DND-41 (cell line): Measurements from ENCODE around the gene MYO16.

Experiments
- ATAC-seq: fragments of 200-7000 bp; cut with Tn5 transposase; 3 replicates; pipeline ENCODE4 v1.9.1; 2021; ENCODE audit warnings: low read depth; ENCODE audit not compliant: insufficient read depth
- DNase-seq: peaks from one replicate; pipeline ENCODE4 v3.0.0-alpha.2; 2020
- H2AFZ ChIP-seq: 2 replicates; pipeline ENCODE4 v1.6.0; 2012; ENCODE audit warnings: low read depth, low read length
- H3K27ac ChIP-seq: 2 replicates; pipeline ENCODE4 v1.5.1; 2012; ENCODE audit warnings: low read length, inconsistent platforms
- H3K27me3 ChIP-seq: fragments of 200-600 bp; sonication (generic); 2 replicates; pipeline ENCODE4 v1.6.0; 2012; ENCODE audit warnings: low read length, mild to moderate bottlenecking, inconsistent platforms; ENCODE audit not compliant: insufficient read depth, poor library complexity
- H3K36me3 ChIP-seq: 2 replicates; pipeline ENCODE4 v1.5.1; 2012; ENCODE audit warnings: low read length, inconsistent platforms; ENCODE audit not compliant: insufficient read depth
- H3K4me1 ChIP-seq: 2 replicates; pipeline ENCODE4 v1.5.1; 2012; ENCODE audit warnings: mild to moderate bottlenecking, low read length; ENCODE audit not compliant: insufficient read depth
- H3K4me2 ChIP-seq: 2 replicates; pipeline ENCODE4 v1.6.0; 2012; ENCODE audit warnings: mild to moderate bottlenecking, moderate library complexity, low read length, inconsistent platforms; ENCODE audit not compliant: insufficient read depth
- H3K4me3 ChIP-seq, 2 experiments: fragments of 200-600 bp in 1 of 2; shearing (Covaris generic) in 1 of 2; 2 replicates each; pipeline ENCODE4 v1.5.1; 2012 to 2016; ENCODE audit warnings: inconsistent platforms in 2 of 2, low read length in 2 of 2, mild to moderate bottlenecking in 2 of 2, low read depth in 1 of 2, moderate library complexity in 1 of 2
- H3K79me2 ChIP-seq: 2 replicates; pipeline ENCODE4 v1.6.0; 2012; ENCODE audit warnings: low read length, inconsistent platforms; ENCODE audit not compliant: insufficient read depth
- H3K9ac ChIP-seq: 2 replicates; pipeline ENCODE4 v1.6.0; 2012; ENCODE audit warnings: low read depth, mild to moderate bottlenecking, inconsistent platforms, low read length, moderate library complexity
- H3K9me3 ChIP-seq: 2 replicates; pipeline ENCODE4 v1.5.1; 2012; ENCODE audit warnings: low read length, moderate library complexity, mild to moderate bottlenecking, inconsistent platforms; ENCODE audit not compliant: insufficient read depth, severe bottlenecking
- H4K20me1 ChIP-seq: 2 replicates; pipeline ENCODE4 v1.6.0; 2012; ENCODE audit warnings: low read length; ENCODE audit not compliant: insufficient read depth
- CTCF ChIP-seq: IDR thresholded peaks from 2 replicates; pipeline ENCODE4 v1.5.1; 2012; ENCODE audit warnings: borderline replicate concordance, low read length, moderate library complexity, mild to moderate bottlenecking; ENCODE audit not compliant: poor library complexity, severe bottlenecking; ENCODE audit errors: extremely low read depth
- EZH2 ChIP-seq: IDR thresholded peaks from 3 replicates; pipeline ENCODE4 v1.6.1; 2012; ENCODE audit warnings: borderline replicate concordance, low read depth, mild to moderate bottlenecking, moderate library complexity, low read length, inconsistent platforms; ENCODE audit not compliant: severe bottlenecking

The MYO16 gene

DNA sequence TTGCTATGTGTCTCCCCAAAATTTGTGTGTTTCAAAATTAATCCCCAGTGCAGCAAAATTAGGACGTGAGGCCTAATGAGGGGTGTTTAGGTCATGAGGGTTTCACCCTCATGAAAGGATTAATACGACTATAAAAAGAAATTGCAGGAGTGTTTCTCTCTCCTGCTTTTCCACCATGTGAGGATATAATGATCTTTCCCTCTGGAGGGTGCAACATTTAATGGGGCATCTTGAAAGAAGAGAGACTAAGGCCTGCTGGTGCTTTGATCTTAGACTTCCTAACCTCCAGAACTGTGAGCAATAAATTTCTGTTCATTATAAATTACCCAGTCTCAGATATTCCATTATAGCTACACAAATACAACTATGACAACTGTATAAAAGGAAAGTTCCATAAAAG is 183.2 kb downstream of the MYO16 start:
- Histone ChIP-seq H4K20me1 (no peaks in the 10 kb centered on the region), H3K4me1 (no peaks in the 10 kb centered on the region), H3K4me2 (no peak overlapping the region), H3K4me3 (no peak overlapping the region), H3K27me3 (peaks cover 10% of the 10 kb centered on the region), H3K9me3 (no peaks in the 10 kb centered on the region), H2AFZ (no peak overlapping the region), H3K9ac (no peak overlapping the region), H3K79me2 (no peaks in the 10 kb centered on the region), H3K27ac (no peak overlapping the region), H3K36me3 (no peaks in the 10 kb centered on the region)
- TF ChIP-seq CTCF (no peak), EZH2 (no peak)
- ATAC-seq (no peak), DNase-seq (no peak)

- ATAC-seq (no peak), DNase-seq (no peak)
- no peak overlapping the region for H2AFZ ChIP-seq
- no peak for TF ChIP-seq CTCF
- TF ChIP-seq EZH2 = no peak
- no peak overlapping the region for H3K9ac ChIP-seq
- no peak overlapping the region for H3K27ac ChIP-seq
- no peak overlapping the region for H3K4me3 ChIP-seq
- H3K27me3 ChIP-seq = peaks cover 10% of the 10 kb centered on the region
- H3K79me2 ChIP-seq = no peaks in the 10 kb centered on the region
- H3K4me2 ChIP-seq = no peak overlapping the region
- H3K4me1 ChIP-seq = no peaks in the 10 kb centered on the region
- H3K9me3 ChIP-seq = no peaks in the 10 kb centered on the region
- no peaks in the 10 kb centered on the region for H3K36me3 ChIP-seq
- no peaks in the 10 kb centered on the region for H4K20me1 ChIP-seq
Measured at GRCh38 chr13:108813587-108814170, 184.3 kb downstream of the MYO16 start.

- H3K4me2 ChIP-seq = no peak overlapping the region
- no peaks in the 10 kb centered on the region for H3K79me2 ChIP-seq
- no peak overlapping the region for H3K4me3 ChIP-seq
- no peak overlapping the region for H2AFZ ChIP-seq
- H3K27ac ChIP-seq = no peak overlapping the region
- H4K20me1 ChIP-seq = no peaks in the 10 kb centered on the region
- no peak overlapping the region for H3K9ac ChIP-seq
- ATAC-seq = no peak
- H3K36me3 ChIP-seq = no peaks in the 10 kb centered on the region
- peaks cover 3% of the 10 kb centered on the region for H3K27me3 ChIP-seq
- TF ChIP-seq EZH2 = no peak
- no peak for TF ChIP-seq CTCF
- no peaks in the 10 kb centered on the region for H3K4me1 ChIP-seq
- H3K9me3 ChIP-seq = no peaks in the 10 kb centered on the region
- DNase-seq = no peak
Measured at GRCh38 chr13:108816375-108816774, 187.0 kb downstream of the MYO16 start.

DNA sequence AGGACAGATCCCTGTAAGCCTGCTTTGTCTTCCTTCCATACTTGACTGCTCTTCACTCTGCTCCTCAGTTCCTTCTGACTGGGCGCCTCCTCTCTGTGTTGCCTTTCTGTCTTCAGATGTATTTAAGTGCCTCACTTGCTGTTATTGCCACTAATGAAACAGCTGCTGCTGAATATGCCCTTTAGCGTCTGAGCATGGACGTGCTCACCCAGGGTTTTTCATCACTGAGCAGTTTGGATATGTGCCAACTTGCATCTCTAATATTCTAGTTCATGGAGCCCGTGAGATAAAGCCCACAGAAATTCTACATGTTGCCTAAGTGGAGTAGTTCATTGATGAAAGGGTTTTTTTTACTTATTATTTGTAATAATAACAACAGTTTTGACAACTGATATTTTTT is 198.2 kb downstream of the MYO16 start:
- TF ChIP-seq CTCF (no peak), EZH2 (no peak)

More for the DNA sequence above, 198.2 kb downstream of the MYO16 start:
- DNase-seq = no peak
- ATAC-seq = no peak
- peaks cover 6% of the 10 kb centered on the region for H3K27me3 ChIP-seq
- H2AFZ ChIP-seq = no peak overlapping the region
- H3K36me3 ChIP-seq = no peaks in the 10 kb centered on the region
- no peak overlapping the region for H3K27ac ChIP-seq
- H3K9me3 ChIP-seq = peaks cover 3% of the 10 kb centered on the region
- H3K4me3 ChIP-seq = no peak overlapping the region
- no peaks in the 10 kb centered on the region for H4K20me1 ChIP-seq
- H3K4me2 ChIP-seq = no peak overlapping the region
- H3K4me1 ChIP-seq = no peaks in the 10 kb centered on the region
- H3K79me2 ChIP-seq = no peaks in the 10 kb centered on the region
- no peak overlapping the region for H3K9ac ChIP-seq
